Neural cell (in vitro differentiated cells): ENCODE measurements around the gene SCD.

ENCODE experiments used
- CTCF ChIP-seq: fragments of 450-650 bp; IDR thresholded peaks from 2 replicates; pipeline ENCODE4 v1.5.1; 2014; ENCODE audit warnings: antibody characterized with exemption, mild to moderate bottlenecking, moderate library complexity; ENCODE audit not compliant: poor library complexity, severe bottlenecking
- EP300 ChIP-seq: fragments of 450-650 bp; conservative IDR thresholded peaks from 2 replicates; pipeline ENCODE4 v1.6.1; 2014; ENCODE audit warnings: antibody characterized with exemption, mild to moderate bottlenecking, moderate library complexity; ENCODE audit not compliant: poor library complexity, severe bottlenecking
- EZH2 ChIP-seq: fragments of 200-600, 300-800 bp; shearing (Covaris generic), sonication (generic); IDR thresholded peaks from 2 replicates; pipeline ENCODE4 v1.6.1; 2014; ENCODE audit warnings: antibody characterized with exemption, low read length, borderline replicate concordance, mild to moderate bottlenecking; ENCODE audit not compliant: insufficient read depth, poor library complexity, severe bottlenecking
- MXI1 ChIP-seq: fragments of 450-650 bp; conservative IDR thresholded peaks from 2 replicates; pipeline ENCODE4 v1.6.1; 2014; ENCODE audit warnings: antibody characterized with exemption, mild to moderate bottlenecking; ENCODE audit not compliant: poor library complexity, severe bottlenecking
- POLR2AphosphoS5 ChIP-seq: IDR thresholded peaks from 2 replicates; pipeline ENCODE4 v1.6.1; 2012
- REST ChIP-seq: IDR thresholded peaks from 2 replicates; pipeline ENCODE4 v1.6.1; 2012; ENCODE audit warnings: borderline replicate concordance
- SMC3 ChIP-seq: fragments of 450-650 bp; conservative IDR thresholded peaks from 2 replicates; pipeline ENCODE4 v1.6.1; 2014; ENCODE audit warnings: antibody characterized with exemption, mild to moderate bottlenecking, moderate library complexity; ENCODE audit not compliant: poor library complexity
- TAF1 ChIP-seq: IDR thresholded peaks from 2 replicates; pipeline ENCODE4 v1.6.1; 2012; ENCODE audit warnings: low read depth

- TF ChIP-seq CTCF, result no peak
- TF ChIP-seq EP300, result no peak
- TF ChIP-seq SMC3, result no peak
- TF ChIP-seq EZH2, result no peak
- no peak for TF ChIP-seq TAF1
- TF ChIP-seq REST, result no peak
- no peak for TF ChIP-seq POLR2AphosphoS5
- TF ChIP-seq MXI1, result no peak
Observed at GRCh38 chr10:100383251-100383650, 36.2 kb downstream of the SCD start.
